HepG2 (cell line): ENCODE data around the gene EMC9. TPM values are rescaled to one million over a fixed set of nuclear protein-coding genes. Genes with fewer than 3 reads are reported as not detected.
A peak's percentile ranks its signal among the peaks of the same experiment; 100 is the strongest.

ENCODE experiments used
- E2F5 ChIP-seq: sonication (generic); formaldehyde crosslinking; conservative IDR thresholded peaks from 2 replicates; pipeline ENCODE4 v1.4.0; 2020; ENCODE audit warnings: missing genetic modification reagents
- ESRRA ChIP-seq: sonication (generic); formaldehyde crosslinking; IDR thresholded peaks from 2 replicates; pipeline ENCODE4 v1.5.1; 2020; ENCODE audit warnings: mild to moderate bottlenecking, low read depth, missing genetic modification reagents
- FOXA3 ChIP-seq: IDR thresholded peaks from 2 replicates; pipeline ENCODE4 v1.6.1; 2016; ENCODE audit warnings: missing genetic modification reagents, missing compliant biosample characterization
- KLF13 ChIP-seq: sonication (generic); formaldehyde crosslinking; IDR thresholded peaks from 2 replicates; pipeline ENCODE4 v1.4.0; 2020; ENCODE audit warnings: mild to moderate bottlenecking, missing genetic modification reagents
- NFKBIZ ChIP-seq: IDR thresholded peaks from 2 replicates; pipeline ENCODE4 v1.6.1; 2018; ENCODE audit warnings: missing genetic modification reagents, missing compliant biosample characterization
- PHF5A ChIP-seq: IDR thresholded peaks from one replicate; pipeline ENCODE4 v1.6.1; 2018; ENCODE audit warnings: low read depth, missing genetic modification reagents; ENCODE audit not compliant: unreplicated experiment
- RXRB ChIP-seq: IDR thresholded peaks from 2 replicates; pipeline ENCODE4 v1.6.1; 2016; ENCODE audit warnings: borderline replicate concordance, missing genetic modification reagents, missing compliant biosample characterization
- SCMH1 ChIP-seq: sonication (generic); formaldehyde crosslinking; IDR thresholded peaks from 2 replicates; pipeline ENCODE4 v1.9.0; 2021; ENCODE audit warnings: missing genetic modification reagents, mild to moderate bottlenecking, borderline replicate concordance
- SRSF1 ChIP-seq: fragments of 200-400 bp; formaldehyde crosslinking; optimal IDR thresholded peaks from 2 replicates; pipeline ENCODE3; 2017; ENCODE audit warnings: mild to moderate bottlenecking, low read depth, low read length, moderate library complexity
- TGIF2 ChIP-seq: IDR thresholded peaks from 2 replicates; pipeline ENCODE4 v1.6.1; 2016; ENCODE audit warnings: control low read depth, missing compliant biosample characterization
- ZNF138 ChIP-seq: sonication (generic); formaldehyde crosslinking; IDR thresholded peaks from 2 replicates; pipeline ENCODE4 v1.5.0; 2020; ENCODE audit warnings: mild to moderate bottlenecking, low read depth, missing genetic modification reagents
- ZNF142 ChIP-seq: sonication (generic); formaldehyde crosslinking; IDR thresholded peaks from 2 replicates; pipeline ENCODE4 v1.4.0; 2020; ENCODE audit warnings: missing genetic modification reagents
- ZNF574 ChIP-seq: sonication (generic); formaldehyde crosslinking; IDR thresholded peaks from 2 replicates; pipeline ENCODE4 v1.4.0; 2020; ENCODE audit warnings: missing genetic modification reagents
- ZNF710 ChIP-seq: sonication (generic); formaldehyde crosslinking; IDR thresholded peaks from 2 replicates; pipeline ENCODE4 v1.5.0; 2020; ENCODE audit warnings: mild to moderate bottlenecking, missing genetic modification reagents, borderline replicate concordance
- polyA plus RNA-seq, 8 experiments: library from polyadenylated mRNA; depleted of rRNA in 3 of 8; stranded (reverse) in 7 of 8; unstranded in 1 of 8; fragments of >200 nt; fragmentation: Illumina TruSeq in 4 of 8; extraction: Trizol in 4 of 8; gene quantifications; 2 replicates each; pipeline versions ENCODE4 v1.2.1 to v1.2.3, GENCODE V29; 2011 to 2016; ENCODE audit warnings: low read depth in 4 of 8, missing spikeins in 1 of 8, mixed read lengths in 1 of 8; ENCODE audit not compliant: insufficient read depth in 1 of 8
- total RNA-seq, 5 experiments: library from RNA; depleted of rRNA; stranded (reverse); fragments of >200 nt; fragmentation: Illumina TruSeq; extraction: Trizol; gene quantifications; 2 replicates each; pipeline ENCODE4 v1.2.3, GENCODE V29; 2016; ENCODE audit warnings: low read depth in 1 of 5

The EMC9 gene
- total and polyA plus RNA-seq, 2 of the 13 experiments (the other 11 are each of a cell fraction or from before 2014, with no cell fraction given): 60.5 to 78.7 TPM

GRCh38 chr14:24160850-24161804, 19.7 kb upstream of the EMC9 start, which contains the start of gene IRF9 (continued):
- TF ChIP-seq ZNF142 (CRISPR knock-in tag) (peak; percentile 95), ZNF138 (peak; percentile 63; the same call in 1 of the 2 replicates), NFKBIZ (peak; percentile 98), ESRRA (CRISPR knock-in tag) (peak; percentile 82), TGIF2 (CRISPR knock-in tag) (peak; percentile 99), ZNF710 (peak; percentile 76; the same call in 1 of the 2 replicates), FOXA3 (CRISPR knock-in tag) (peak; percentile 96), PHF5A (CRISPR knock-in tag) (peak; percentile 100), RXRB (peak; percentile 99), SCMH1 (CRISPR knock-in tag) (no peak), E2F5 (CRISPR knock-in tag) (0 out of 2 replicates have a peak, but pooled peaks have one; percentile 33), KLF13 (CRISPR knock-in tag) (peak; percentile 92), SRSF1 (peak; percentile 87), ZNF574 (CRISPR knock-in tag) (peak; percentile 96)
